ENCODE results near the gene CDKN2A.

The CDKN2A gene

GRCh38 chr9:21993893-21994555 is at the start of gene CDKN2A:
Gene CDKN2A, minus strand, starts transcription at chr9:21994392.
- intact Hi-C loops (cut with DNase I), result loop anchor here (2.0 to 10.0 kb wide), 2 partner anchors 15 to 179 kb away; partner anchors contain the start of gene CDKN2B

GRCh38 chr9:22043928-22044327 is 49.7 kb upstream of the CDKN2A start:
- intact Hi-C loops (cut with DNase I), result no loop called here

More at GRCh38 chr9:21993893-21994555, at the start of gene CDKN2A:
- DNase-seq, result peak in 29 of 42 donors; percentile 20 to 70 (median 41)

GRCh38 chr9:22041775-22042174 is 47.6 kb upstream of the CDKN2A start:
- intact Hi-C loops (cut with DNase I), result no loop called here
- DNase-seq, result no peak

More at GRCh38 chr9:22043928-22044327, 49.7 kb upstream of the CDKN2A start:
- no peak for DNase-seq

GRCh38 chr9:22041344-22041743 is 47.2 kb upstream of the CDKN2A start:
- intact Hi-C loops (cut with DNase I), result no loop called here
- no peak for DNase-seq

GRCh38 chr9:22040760-22041159 is 46.6 kb upstream of the CDKN2A start:
- intact Hi-C loops (cut with DNase I), result no loop called here
- no peak for DNase-seq

GRCh38 chr9:22039258-22039657 is 45.1 kb upstream of the CDKN2A start:
- no peak for DNase-seq

GRCh38 chr9:22037954-22038690 is 43.9 kb upstream of the CDKN2A start:
- intact Hi-C loops (cut with DNase I), result loop anchor here (10.0 kb wide), 1 partner anchor 223 kb away; no protein-coding TSS in a partner anchor
- DNase-seq, result no peak

More at GRCh38 chr9:22039258-22039657, 45.1 kb upstream of the CDKN2A start:
- intact Hi-C loops (cut with DNase I), result loop anchor here (10.0 kb wide), 1 partner anchor 224 kb away; no protein-coding TSS in a partner anchor

- intact Hi-C loops (cut with DNase I), result loop anchor here (10.0 kb wide), 1 partner anchor 222 kb away; no protein-coding TSS in a partner anchor
- DNase-seq, result no peak
These were observed 42.9 kb upstream of the CDKN2A start for GRCh38 chr9:22036866-22037626.

- intact Hi-C loops (cut with DNase I), result loop anchor here (10.0 kb wide), 1 partner anchor 221 kb away; no protein-coding TSS in a partner anchor
- no peak for DNase-seq
These were observed 41.4 kb upstream of the CDKN2A start for GRCh38 chr9:22035591-22036011.

- intact Hi-C loops (cut with DNase I), result loop anchor here (10.0 kb wide), 1 partner anchor 218 kb away; no protein-coding TSS in a partner anchor
- DNase-seq, result no peak
These were observed 38.9 kb upstream of the CDKN2A start for GRCh38 chr9:22033012-22033630.

GRCh38 chr9:22031655-22032411 is 37.6 kb upstream of the CDKN2A start:
- intact Hi-C loops (cut with DNase I), result loop anchor here (10.0 kb wide), 1 partner anchor 217 kb away; no protein-coding TSS in a partner anchor
- DNase-seq, result no peak

- no peak for DNase-seq
- intact Hi-C loops (cut with DNase I), result loop anchor here (10.0 kb wide), 1 partner anchor 215 kb away; no protein-coding TSS in a partner anchor
These were observed 36.0 kb upstream of the CDKN2A start for GRCh38 chr9:22030101-22030598.

- DNase-seq, result no peak
- intact Hi-C loops (cut with DNase I), result no loop called here
These were observed 35.0 kb upstream of the CDKN2A start for GRCh38 chr9:22029231-22029630.

GRCh38 chr9:22028394-22028793 is 34.2 kb upstream of the CDKN2A start:
- intact Hi-C loops (cut with DNase I), result no loop called here
- no peak for DNase-seq

GRCh38 chr9:22026696-22027095 is 32.5 kb upstream of the CDKN2A start:
- intact Hi-C loops (cut with DNase I), result no loop called here
- no peak for DNase-seq

- intact Hi-C loops (cut with DNase I), result no loop called here
- DNase-seq, result no peak
These were observed 28.2 kb upstream of the CDKN2A start for GRCh38 chr9:22022396-22022795.

- intact Hi-C loops (cut with DNase I), result no loop called here
- DNase-seq, result no peak
These were observed 16.9 kb upstream of the CDKN2A start for GRCh38 chr9:22010866-22011625.
